ENCODE results near the gene USP16. TPM values are rescaled to one million over a fixed set of nuclear protein-coding genes. Genes with fewer than 3 reads are reported as not detected.
A peak's percentile ranks its signal among the peaks of the same experiment; 100 is the strongest.
"Not testable (repeated sequence)": the region's sequence is repeated elsewhere in the genome, so short reads cannot be mapped to it uniquely, and the experiment has no call there.

Gene USP16
- total RNA-seq, result 10 to 100 TPM; 35.4 to 53.0 (median 35.7) TPM

DNA sequence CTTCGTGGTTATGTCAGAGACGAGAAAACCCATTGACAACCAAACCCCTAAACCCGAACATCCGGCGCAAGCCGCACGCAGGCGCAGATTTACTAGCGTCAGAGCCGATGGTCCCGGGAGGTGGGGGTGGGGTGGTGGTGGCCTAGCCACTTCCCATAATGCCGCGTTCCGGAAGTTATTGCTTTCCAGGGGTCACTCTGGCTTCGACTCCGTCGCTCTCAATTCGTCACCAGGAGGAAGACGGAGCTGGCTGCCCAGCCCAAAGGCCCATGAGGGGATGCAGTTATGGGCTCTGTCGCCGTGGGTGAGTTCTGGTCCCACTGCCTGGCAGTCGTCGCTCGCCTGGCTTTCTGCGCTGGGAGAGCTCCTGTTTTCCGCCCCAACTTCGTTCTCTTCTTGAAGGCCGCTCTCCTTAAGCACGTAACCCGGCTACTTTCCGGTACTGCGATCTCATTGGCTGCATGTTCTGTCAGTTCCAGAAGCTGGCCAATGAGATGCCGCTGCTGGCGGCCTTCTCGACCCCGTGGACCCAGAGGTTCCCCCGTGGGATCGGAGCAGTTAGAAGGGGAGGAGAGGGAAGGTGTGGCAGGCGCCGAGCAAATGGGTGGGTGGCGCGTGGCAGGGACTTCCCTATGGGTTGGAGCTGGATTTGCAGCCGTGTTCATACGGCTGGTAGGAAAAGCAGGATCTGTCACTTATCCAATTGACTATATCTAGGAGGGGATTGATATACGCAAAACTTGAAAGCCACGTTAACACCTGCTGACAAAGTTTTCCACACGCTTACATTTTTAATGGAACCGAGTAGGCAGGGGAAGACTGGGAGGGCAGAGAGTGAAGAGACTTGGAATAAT is at the start of gene USP16:
Gene USP16, plus strand, starts transcription at position 195 of the 854 bp plus-strand sequence. CDS start 3,246 bp downstream, outside the sequence.
- TF ChIP-seq CTCF (IDR thresholded peaks at IDR 0.05) (peak in 1 of 3 donors; percentile 17), POLR2A (IDR thresholded peaks at IDR 0.05) (peak; percentile 33), POLR2AphosphoS5 (IDR thresholded peaks at IDR 0.05) (peak; percentile 91 to 98 (median 94))
- H3K27ac ChIP-seq, result peak within 1 kb of the TSS; percentile 96 to 98
- no peaks in the 10 kb centered on the region for H3K36me3 ChIP-seq
- intact Hi-C loops (cut with DNase I; ENCODE audit: low total_unique reads), result no loop called here
- H3K27me3 ChIP-seq, result no peaks in the 10 kb centered on the region
- peak; percentile 91 to 95 for DNase-seq (ENCODE audit: low spot score in 2 of 2)
- peaks cover 0 to 9% of the 10 kb centered on the region in 2 donors for H3K4me1 ChIP-seq
- H3K4me3 ChIP-seq, result peak within 1 kb of the TSS; percentile 65 to 82 (median 74)
- no peaks in the 10 kb centered on the region for H3K9me3 ChIP-seq

GRCh38 chr21:28975397-28975796 is 49.1 kb upstream of the USP16 start:
- H3K9me3 ChIP-seq, result no peaks in the 10 kb centered on the region
- H3K4me1 ChIP-seq, result no peaks in the 10 kb centered on the region
- no peak overlapping the region for H3K27ac ChIP-seq
- no peaks in the 10 kb centered on the region for H3K36me3 ChIP-seq
- TF ChIP-seq CTCF (IDR thresholded peaks at IDR 0.05), result no peak
- TF ChIP-seq POLR2A (IDR thresholded peaks at IDR 0.05), result no peak
- no peak for TF ChIP-seq POLR2AphosphoS5 (IDR thresholded peaks at IDR 0.05)
- no peaks in the 10 kb centered on the region for H3K27me3 ChIP-seq
- no peak for DNase-seq (ENCODE audit: low spot score in 2 of 2)
- intact Hi-C loops (cut with DNase I; ENCODE audit: low total_unique reads), result no loop called here
- H3K4me3 ChIP-seq, result no peak overlapping the region

DNA sequence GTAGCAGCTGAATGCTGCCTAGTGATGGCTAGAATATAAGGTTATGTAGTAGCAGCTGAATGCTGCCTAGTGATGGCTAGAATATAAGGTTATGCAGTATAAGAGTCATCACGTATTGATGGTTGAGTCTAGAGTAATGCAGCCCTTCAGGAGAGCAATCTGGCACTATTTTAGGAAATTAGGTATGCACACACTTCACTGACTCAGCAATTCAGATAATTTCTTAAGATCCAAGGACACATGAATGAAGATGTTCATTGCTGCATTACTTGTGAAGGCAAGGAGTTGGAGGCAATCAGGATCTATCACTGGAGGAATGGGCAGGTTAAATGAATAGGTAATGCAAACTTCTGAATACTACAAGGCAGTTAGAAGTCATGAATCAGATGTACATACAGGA is 45.4 kb upstream of the USP16 start:
- Histone ChIP-seq H3K36me3 (peaks cover 5% of the 10 kb centered on the region), H3K27me3 (no peaks in the 10 kb centered on the region), H3K4me1 (no peaks in the 10 kb centered on the region), H3K9me3 (no peaks in the 10 kb centered on the region), H3K4me3 (no peak overlapping the region), H3K27ac (no peak overlapping the region)
- no peak for DNase-seq (ENCODE audit: low spot score in 2 of 2)
- intact Hi-C loops (cut with DNase I; ENCODE audit: low total_unique reads), result no loop called here
- TF ChIP-seq POLR2A (IDR thresholded peaks at IDR 0.05) (no peak), POLR2AphosphoS5 (IDR thresholded peaks at IDR 0.05) (no peak), CTCF (IDR thresholded peaks at IDR 0.05) (no peak)

- no peaks in the 10 kb centered on the region for H3K27me3 ChIP-seq
- no peak overlapping the region for H3K27ac ChIP-seq
- DNase-seq (ENCODE audit: low spot score in 2 of 2), result no peak
- H3K4me3 ChIP-seq, result no peak overlapping the region
- H3K4me1 ChIP-seq, result no peaks in the 10 kb centered on the region
- H3K9me3 ChIP-seq, result no peaks in the 10 kb centered on the region
- intact Hi-C loops (cut with DNase I; ENCODE audit: low total_unique reads), result loop anchor here (5.0 kb wide), 1 partner anchor 765 kb away; no protein-coding TSS in a partner anchor
- peaks cover 5% of the 10 kb centered on the region for H3K36me3 ChIP-seq
- no peak for TF ChIP-seq POLR2AphosphoS5 (IDR thresholded peaks at IDR 0.05)
- TF ChIP-seq CTCF (IDR thresholded peaks at IDR 0.05), result no peak
- no peak for TF ChIP-seq POLR2A (IDR thresholded peaks at IDR 0.05)
Measured at GRCh38 chr21:28982637-28983036, 41.8 kb upstream of the USP16 start.

DNA sequence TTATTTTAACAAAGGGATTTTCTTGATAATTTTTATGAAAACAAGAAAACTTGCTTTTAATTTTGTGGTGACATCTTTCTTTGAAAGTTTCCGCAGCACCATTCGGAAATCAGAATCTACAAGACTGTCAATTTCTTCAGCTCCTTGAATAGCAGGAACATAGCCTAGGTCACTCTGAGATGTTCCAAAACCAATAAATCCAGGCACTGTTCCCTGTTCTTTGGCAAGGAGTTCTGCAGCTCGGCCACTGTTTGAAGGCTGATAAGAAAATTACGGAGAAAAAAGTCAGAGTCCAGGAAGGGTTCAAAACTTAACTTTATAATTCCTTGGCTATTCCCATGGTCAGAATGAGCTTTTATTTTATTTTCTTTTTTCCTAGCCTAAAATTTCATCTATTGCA is 37.8 kb upstream of the USP16 start:
- Histone ChIP-seq H3K9me3 (no peaks in the 10 kb centered on the region), H3K27ac (no peak overlapping the region), H3K27me3 (no peaks in the 10 kb centered on the region), H3K4me3 (no peak overlapping the region), H3K4me1 (peaks cover 0 to 6% of the 10 kb centered on the region in 2 donors), H3K36me3 (peaks cover 5% of the 10 kb centered on the region)
- intact Hi-C loops (cut with DNase I; ENCODE audit: low total_unique reads), result no loop called here
- DNase-seq (ENCODE audit: low spot score in 2 of 2), result no peak
- TF ChIP-seq POLR2A (IDR thresholded peaks at IDR 0.05), result no peak
- no peak for TF ChIP-seq CTCF (IDR thresholded peaks at IDR 0.05)
- no peak for TF ChIP-seq POLR2AphosphoS5 (IDR thresholded peaks at IDR 0.05)

GRCh38 chr21:28988146-28988545 is 36.3 kb upstream of the USP16 start:
- H3K9me3 ChIP-seq; H3K27ac ChIP-seq; H3K4me1 ChIP-seq; intact Hi-C loops (cut with DNase I; ENCODE audit: low total_unique reads); DNase-seq (ENCODE audit: low spot score in 2 of 2); H3K4me3 ChIP-seq; H3K36me3 ChIP-seq; H3K27me3 ChIP-seq: not testable (repeated sequence)

Data from breast epithelium (tissue), 4 donors.